Neuron (in vitro differentiated cells): ENCODE measurements around the gene CLN3.
"Not testable (repeated sequence)": the region's sequence is repeated elsewhere in the genome, so short reads cannot be mapped to it uniquely, and the experiment has no call there.

Source experiments
- H2AFZ ChIP-seq: one replicate; pipeline ENCODE4 v1.6.1; 2013; ENCODE audit warnings: low read depth, mild to moderate bottlenecking, inconsistent platforms, low read length, moderate library complexity
- H3K27me3 ChIP-seq: one replicate; pipeline ENCODE4 v1.6.1; 2013; ENCODE audit warnings: low read length; ENCODE audit not compliant: insufficient read depth
- H3K36me3 ChIP-seq: one replicate; pipeline ENCODE4 v1.6.1; 2013; ENCODE audit warnings: low read length; ENCODE audit not compliant: insufficient read depth
- H3K4me1 ChIP-seq: one replicate; pipeline ENCODE4 v1.6.1; 2013; ENCODE audit warnings: low read length; ENCODE audit not compliant: insufficient read depth
- H3K4me3 ChIP-seq: 2 replicates; pipeline ENCODE4 v1.5.1; 2013; ENCODE audit warnings: mild to moderate bottlenecking, low read length, moderate library complexity
- H3K9me3 ChIP-seq: one replicate; pipeline ENCODE4 v1.6.1; 2013; ENCODE audit warnings: low read length

CLN3 gene

GRCh38 chr16:28527100-28527785 is 35.4 kb upstream of the CLN3 start:
- not testable (repeated sequence) for H3K4me3 ChIP-seq, H3K4me1 ChIP-seq, H3K9me3 ChIP-seq, H3K27me3 ChIP-seq, H2AFZ ChIP-seq, H3K36me3 ChIP-seq

- Histone ChIP-seq H3K9me3 (no peaks in the 10 kb centered on the region), H3K4me3 (no peak overlapping the region), H3K36me3 (no peaks in the 10 kb centered on the region), H2AFZ (no peak overlapping the region), H3K4me1 (no peaks in the 10 kb centered on the region), H3K27me3 (peaks cover 3% of the 10 kb centered on the region)
Measured at GRCh38 chr16:28526201-28527099, 34.6 kb upstream of the CLN3 start.

GRCh38 chr16:28524681-28525171 is 32.9 kb upstream of the CLN3 start:
- Histone ChIP-seq H3K27me3 (peaks cover 3% of the 10 kb centered on the region), H3K4me3 (no peak overlapping the region), H3K9me3 (no peaks in the 10 kb centered on the region), H3K36me3 (no peaks in the 10 kb centered on the region), H3K4me1 (no peaks in the 10 kb centered on the region), H2AFZ (no peak overlapping the region)

DNA sequence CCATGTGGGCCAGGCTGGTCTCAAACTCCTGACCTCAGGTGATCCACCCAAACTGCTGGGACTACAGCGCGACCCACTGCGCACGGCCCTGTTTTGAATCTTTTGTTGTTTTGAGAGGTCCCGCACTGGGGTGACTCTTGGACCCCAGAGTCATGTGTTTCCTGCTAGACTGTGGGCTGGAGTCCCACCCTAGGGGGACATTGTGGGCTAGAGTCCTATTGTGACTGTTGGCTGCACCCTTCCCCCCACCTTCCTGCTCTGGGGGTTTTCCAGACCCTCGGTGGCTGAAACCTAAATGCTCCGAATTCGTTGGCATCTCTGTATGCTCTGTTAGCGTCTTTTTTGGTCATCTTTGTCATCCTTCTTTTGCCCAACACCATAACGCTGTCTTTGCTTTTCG is 30.9 kb upstream of the CLN3 start:
- Histone ChIP-seq H2AFZ (no peak overlapping the region), H3K4me3 (no peak overlapping the region), H3K9me3 (no peaks in the 10 kb centered on the region), H3K27me3 (peaks cover 3% of the 10 kb centered on the region), H3K4me1 (no peaks in the 10 kb centered on the region), H3K36me3 (no peaks in the 10 kb centered on the region)

GRCh38 chr16:28521436-28521835 is 29.6 kb upstream of the CLN3 start:
- Histone ChIP-seq H3K9me3 (no peaks in the 10 kb centered on the region), H3K36me3 (no peaks in the 10 kb centered on the region), H2AFZ (no peak overlapping the region), H3K4me3 (no peak overlapping the region), H3K27me3 (peaks cover 3% of the 10 kb centered on the region), H3K4me1 (no peaks in the 10 kb centered on the region)

- no peaks in the 10 kb centered on the region for H3K9me3 ChIP-seq
- no peak overlapping the region for H3K4me3 ChIP-seq
- H3K36me3 ChIP-seq = no peaks in the 10 kb centered on the region
- H3K27me3 ChIP-seq = peaks cover 3% of the 10 kb centered on the region
- H2AFZ ChIP-seq = no peak overlapping the region
- H3K4me1 ChIP-seq = no peaks in the 10 kb centered on the region
Measured at GRCh38 chr16:28520672-28521071, 28.8 kb upstream of the CLN3 start.

DNA sequence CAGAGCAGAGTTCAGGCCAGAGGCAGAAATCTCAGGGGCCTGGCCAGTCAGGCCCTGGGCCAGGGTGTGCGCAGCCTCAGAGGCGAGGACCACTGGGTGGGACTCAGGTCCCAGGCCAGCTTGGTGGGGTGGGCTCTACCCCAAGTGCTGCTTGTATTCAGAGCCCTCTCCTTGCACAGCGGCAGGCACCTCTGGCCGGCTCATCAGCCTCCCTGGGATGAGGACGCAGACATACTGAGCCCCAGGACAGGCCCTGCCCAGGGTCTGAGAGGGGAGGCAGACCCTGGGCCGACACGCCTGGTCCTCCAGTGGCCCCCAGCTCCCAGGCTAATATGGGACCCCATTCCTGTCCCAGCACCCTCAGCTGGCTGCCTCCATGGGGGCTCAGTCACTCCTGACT is 22.4 kb upstream of the CLN3 start:
- no peaks in the 10 kb centered on the region for H3K4me1 ChIP-seq
- H3K9me3 ChIP-seq = no peaks in the 10 kb centered on the region
- H3K4me3 ChIP-seq = no peak overlapping the region
- no peak overlapping the region for H2AFZ ChIP-seq
- H3K36me3 ChIP-seq = no peaks in the 10 kb centered on the region
- H3K27me3 ChIP-seq = no peaks in the 10 kb centered on the region

DNA sequence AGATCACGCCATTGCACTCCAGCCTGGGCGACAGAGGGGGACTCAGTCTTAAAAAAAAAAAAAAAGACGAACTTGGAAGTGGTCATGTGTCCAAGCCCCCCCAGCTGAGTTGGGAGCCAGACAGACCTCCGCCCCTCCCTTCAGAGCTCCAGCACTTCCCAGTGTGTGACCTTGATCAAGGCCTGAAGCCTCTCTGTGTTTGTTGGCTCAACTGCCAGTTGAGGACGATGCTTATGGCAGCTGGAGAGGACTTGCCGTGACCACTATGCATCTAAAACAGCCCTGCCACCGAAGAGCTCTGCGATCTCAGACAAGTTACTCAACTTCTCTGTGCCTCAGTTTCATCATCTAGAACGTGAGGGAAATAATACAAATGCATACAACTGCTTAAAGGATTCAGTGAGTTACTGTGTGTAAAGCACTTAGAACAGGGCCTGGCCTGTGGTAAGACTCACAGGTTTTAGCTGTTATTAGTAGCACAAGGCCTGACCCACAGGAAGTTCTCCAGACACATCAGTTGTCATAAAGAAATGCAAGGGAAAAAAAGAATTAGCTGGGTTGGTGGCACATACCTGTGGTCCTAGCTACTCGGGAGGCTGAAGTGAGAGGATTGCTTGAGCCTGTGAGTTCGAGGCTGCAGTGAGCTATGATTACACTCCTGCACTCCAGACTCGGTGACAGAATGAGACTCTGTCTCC is 21.8 kb upstream of the CLN3 start:
- Histone ChIP-seq H3K27me3 (no peaks in the 10 kb centered on the region), H3K4me3 (no peak overlapping the region), H3K4me1 (no peaks in the 10 kb centered on the region), H3K9me3 (no peaks in the 10 kb centered on the region), H2AFZ (no peak overlapping the region), H3K36me3 (no peaks in the 10 kb centered on the region)

- Histone ChIP-seq H3K27me3 (no peaks in the 10 kb centered on the region), H3K9me3 (no peaks in the 10 kb centered on the region), H3K4me3 (no peak overlapping the region), H3K4me1 (no peaks in the 10 kb centered on the region), H2AFZ (no peak overlapping the region), H3K36me3 (no peaks in the 10 kb centered on the region)
Measured at GRCh38 chr16:28511801-28512789, 20.2 kb upstream of the CLN3 start.

- no peaks in the 10 kb centered on the region for H3K36me3 ChIP-seq
- no peaks in the 10 kb centered on the region for H3K4me1 ChIP-seq
- H2AFZ ChIP-seq = no peak overlapping the region
- no peak overlapping the region for H3K4me3 ChIP-seq
- H3K9me3 ChIP-seq = no peaks in the 10 kb centered on the region
- H3K27me3 ChIP-seq = no peaks in the 10 kb centered on the region
Measured at GRCh38 chr16:28511031-28511430, 19.2 kb upstream of the CLN3 start.

GRCh38 chr16:28505489-28506137 is 13.7 kb upstream of the CLN3 start:
- Histone ChIP-seq H3K4me3 (no peak overlapping the region), H2AFZ (no peak overlapping the region), H3K4me1 (no peaks in the 10 kb centered on the region), H3K9me3 (no peaks in the 10 kb centered on the region), H3K36me3 (no peaks in the 10 kb centered on the region), H3K27me3 (no peaks in the 10 kb centered on the region)
